CD14-positive monocyte (primary cell): ENCODE data around the gene SLC25A46. TPM values are rescaled to one million over a fixed set of nuclear protein-coding genes. Genes with fewer than 3 reads are reported as not detected.

Source experiments
- DNase-seq, 3 donors: peaks; one replicate each; pipeline ENCODE4 v3.0.0-alpha.2; 2011 to 2022
- H2AFZ ChIP-seq: 2 replicates; pipeline ENCODE4 v1.6.0; 2012; ENCODE audit warnings: mild to moderate bottlenecking, low read depth, low read length, inconsistent platforms; ENCODE audit not compliant: insufficient read depth, poor library complexity, severe bottlenecking
- H3K27ac ChIP-seq, 2 donors: 1 replicate in 1 of 2; 2 replicates in 1 of 2; pipeline ENCODE4 v1.5.1; 2012 to 2013; ENCODE audit warnings: low read length in 2 of 2, control low read depth in 1 of 2, inconsistent platforms in 1 of 2, low read depth in 1 of 2, mild to moderate bottlenecking in 1 of 2
- H3K27me3 ChIP-seq, 2 donors: one replicate each; pipeline versions ENCODE4 v1.6.0 to v1.6.1; 2011 to 2013; ENCODE audit warnings: low read length in 2 of 2; ENCODE audit not compliant: control insufficient read depth in 2 of 2, insufficient read depth in 2 of 2
- H3K36me3 ChIP-seq, 2 donors: replicated peaks in 1 of 2; 1 replicate in 1 of 2; 2 replicates in 1 of 2; pipeline versions ENCODE4 v1.5.1 to v1.6.1; 2012 to 2013; ENCODE audit warnings: low read length in 2 of 2, control low read depth in 1 of 2, inconsistent platforms in 1 of 2, mild to moderate bottlenecking in 1 of 2; ENCODE audit not compliant: insufficient read depth in 2 of 2, control insufficient read depth in 1 of 2
- H3K4me1 ChIP-seq, 2 donors: 1 replicate in 1 of 2; 2 replicates in 1 of 2; pipeline versions ENCODE4 v1.5.1 to v1.6.1; 2012 to 2013; ENCODE audit warnings: low read length in 2 of 2, control low read depth in 1 of 2, inconsistent platforms in 1 of 2, mild to moderate bottlenecking in 1 of 2, moderate library complexity in 1 of 2; ENCODE audit not compliant: insufficient read depth in 2 of 2, control insufficient read depth in 1 of 2
- H3K4me2 ChIP-seq: replicated peaks from 2 replicates; pipeline ENCODE3; 2012; ENCODE audit warnings: low read length, moderate library complexity, mild to moderate bottlenecking; ENCODE audit not compliant: poor library complexity, severe bottlenecking; ENCODE audit errors: extremely low read depth
- H3K4me3 ChIP-seq, 3 experiments: fragments of 200-600 bp in 1 of 3; sonication (generic) in 1 of 3; replicated peaks in 1 of 3; 1 replicate in 2 of 3; 2 replicates in 1 of 3; pipeline ENCODE4 v1.5.1; 2011 to 2013; ENCODE audit warnings: low read length in 3 of 3, mild to moderate bottlenecking in 3 of 3, control low read depth in 2 of 3, low read depth in 2 of 3, inconsistent platforms in 1 of 3, moderate library complexity in 1 of 3
- H3K79me2 ChIP-seq: 2 replicates; pipeline ENCODE4 v1.6.0; 2012; ENCODE audit warnings: mild to moderate bottlenecking, control low read depth, inconsistent platforms, low read length, moderate library complexity; ENCODE audit not compliant: insufficient read depth
- H3K9ac ChIP-seq: 2 replicates; pipeline ENCODE4 v1.6.0; 2017; ENCODE audit warnings: low read length, mild to moderate bottlenecking; ENCODE audit not compliant: insufficient read depth, poor library complexity, severe bottlenecking
- H3K9me3 ChIP-seq, 2 donors: replicated peaks in 1 of 2; 1 replicate in 1 of 2; 2 replicates in 1 of 2; pipeline versions ENCODE4 v1.5.1 to v1.6.1; 2012 to 2013; ENCODE audit warnings: low read length in 2 of 2, control low read depth in 1 of 2; ENCODE audit not compliant: control insufficient read depth in 1 of 2, insufficient read depth in 1 of 2
- H4K20me1 ChIP-seq: 2 replicates; pipeline ENCODE4 v1.6.0; 2012; ENCODE audit warnings: mild to moderate bottlenecking, low read length, control low read depth, moderate library complexity; ENCODE audit not compliant: insufficient read depth
- H3K27ac Mint-ChIP-seq, 7 donors: one replicate each; pipeline ENCODE4 v1.8.0; 2020; ENCODE audit warnings: mild to moderate bottlenecking in 7 of 7, mixed read lengths in 7 of 7, moderate library complexity in 6 of 7, inconsistent platforms in 2 of 7
- H3K27me3 Mint-ChIP-seq, 3 donors: one replicate each; pipeline ENCODE4 v1.8.0; 2021 to 2022; ENCODE audit warnings: low read depth in 3 of 3, mild to moderate bottlenecking in 3 of 3, mixed read lengths in 3 of 3, moderate library complexity in 3 of 3, inconsistent platforms in 1 of 3
- H3K36me3 Mint-ChIP-seq, 2 donors: one replicate each; pipeline ENCODE4 v1.8.0; 2020; ENCODE audit warnings: mixed read lengths in 2 of 2, inconsistent platforms in 1 of 2, mild to moderate bottlenecking in 1 of 2
- H3K4me1 Mint-ChIP-seq: one replicate; pipeline ENCODE4 v1.8.0; 2020; ENCODE audit warnings: mild to moderate bottlenecking, mixed read lengths
- H3K4me3 Mint-ChIP-seq, 2 donors: one replicate each; pipeline ENCODE4 v1.8.0; 2020; ENCODE audit warnings: mild to moderate bottlenecking in 2 of 2, mixed read lengths in 2 of 2, moderate library complexity in 1 of 2
- H3K9me3 Mint-ChIP-seq, 7 donors: one replicate each; pipeline ENCODE4 v1.8.0; 2020 to 2022; ENCODE audit warnings: mixed read lengths in 7 of 7, mild to moderate bottlenecking in 6 of 7, moderate library complexity in 6 of 7, inconsistent platforms in 2 of 7
- intact Hi-C, 2 donors: fragments of 100-400 bp; cut with micrococcal nuclease; formaldehyde crosslinking; loops; one replicate each; pipeline versions ENCODE4 v1.15.0 to v1.15.1; 2023
- polyA plus RNA-seq, 3 donors: library from polyadenylated mRNA; depleted of rRNA in 1 of 3; unstranded in 2 of 3; stranded (reverse) in 1 of 3; fragments of 300-500 nt in 2 of 3; fragments of >200 nt in 1 of 3; fragmentation: Illumina TruSeq in 2 of 3; gene quantifications; 1 replicate in 2 of 3; 2 replicates in 1 of 3; pipeline ENCODE4 v1.2.3, GENCODE V29; 2012 to 2021
- TF ChIP-seq, protein P1 (sequence below): fragments of 200-600 bp; IDR thresholded peaks from one replicate; pipeline ENCODE4 v1.8.0; 2022; ENCODE audit warnings: antibody characterized with exemption, mild to moderate bottlenecking

The SLC25A46 gene
- polyA plus RNA-seq, 3 donors = 20.1 to 32.2 (median 29.7) TPM

DNA sequence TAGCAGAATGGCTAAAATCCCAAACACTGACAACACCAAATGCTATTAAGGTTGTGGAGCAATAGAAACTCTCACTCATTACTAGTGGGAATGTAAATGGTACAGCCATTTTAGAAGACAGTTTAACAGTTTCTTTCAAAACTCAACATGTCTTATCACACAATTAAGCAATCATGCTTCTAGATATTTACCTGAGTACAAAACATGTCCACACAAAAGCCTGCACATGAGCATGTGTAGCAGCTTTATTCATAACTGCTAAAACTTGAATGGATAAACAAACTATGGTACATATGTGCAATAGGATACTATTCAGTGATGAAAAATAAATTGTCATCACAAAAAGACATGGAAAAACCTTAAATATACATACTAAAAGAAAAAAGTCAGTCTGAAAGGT, 31.5 kb downstream of the SLC25A46 start:
- H3K4me1 Mint-ChIP-seq = no peaks in the 10 kb centered on the region
- H3K27ac Mint-ChIP-seq = peak overlapping the region in 1 of 7 donors; percentile 20
- intact Hi-C loops = no loop called here
- Histone ChIP-seq H3K27me3 (no peaks in the 10 kb centered on the region), H3K4me1 (no peaks in the 10 kb centered on the region), H3K4me3 (no peak overlapping the region), H4K20me1 (no peaks in the 10 kb centered on the region), H3K36me3 (no peaks in the 10 kb centered on the region), H3K27ac (no peak overlapping the region), H3K9me3 (no peaks in the 10 kb centered on the region), H2AFZ (no peak overlapping the region), H3K4me2 (no peak overlapping the region), H3K79me2 (no peaks in the 10 kb centered on the region), H3K9ac (no peak overlapping the region)
- no peak overlapping the region for H3K4me3 Mint-ChIP-seq
- DNase-seq = no peak
- H3K36me3 Mint-ChIP-seq = no peaks in the 10 kb centered on the region
- peaks cover 1 to 12% (median 2%) of the 10 kb centered on the region in 3 donors for H3K27me3 Mint-ChIP-seq
- TF ChIP-seq, protein P1, sequence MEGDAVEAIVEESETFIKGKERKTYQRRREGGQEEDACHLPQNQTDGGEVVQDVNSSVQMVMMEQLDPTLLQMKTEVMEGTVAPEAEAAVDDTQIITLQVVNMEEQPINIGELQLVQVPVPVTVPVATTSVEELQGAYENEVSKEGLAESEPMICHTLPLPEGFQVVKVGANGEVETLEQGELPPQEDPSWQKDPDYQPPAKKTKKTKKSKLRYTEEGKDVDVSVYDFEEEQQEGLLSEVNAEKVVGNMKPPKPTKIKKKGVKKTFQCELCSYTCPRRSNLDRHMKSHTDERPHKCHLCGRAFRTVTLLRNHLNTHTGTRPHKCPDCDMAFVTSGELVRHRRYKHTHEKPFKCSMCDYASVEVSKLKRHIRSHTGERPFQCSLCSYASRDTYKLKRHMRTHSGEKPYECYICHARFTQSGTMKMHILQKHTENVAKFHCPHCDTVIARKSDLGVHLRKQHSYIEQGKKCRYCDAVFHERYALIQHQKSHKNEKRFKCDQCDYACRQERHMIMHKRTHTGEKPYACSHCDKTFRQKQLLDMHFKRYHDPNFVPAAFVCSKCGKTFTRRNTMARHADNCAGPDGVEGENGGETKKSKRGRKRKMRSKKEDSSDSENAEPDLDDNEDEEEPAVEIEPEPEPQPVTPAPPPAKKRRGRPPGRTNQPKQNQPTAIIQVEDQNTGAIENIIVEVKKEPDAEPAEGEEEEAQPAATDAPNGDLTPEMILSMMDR = no peak
- H3K9me3 Mint-ChIP-seq = peaks cover 0 to 4% (median 2%) of the 10 kb centered on the region in 7 donors

DNA sequence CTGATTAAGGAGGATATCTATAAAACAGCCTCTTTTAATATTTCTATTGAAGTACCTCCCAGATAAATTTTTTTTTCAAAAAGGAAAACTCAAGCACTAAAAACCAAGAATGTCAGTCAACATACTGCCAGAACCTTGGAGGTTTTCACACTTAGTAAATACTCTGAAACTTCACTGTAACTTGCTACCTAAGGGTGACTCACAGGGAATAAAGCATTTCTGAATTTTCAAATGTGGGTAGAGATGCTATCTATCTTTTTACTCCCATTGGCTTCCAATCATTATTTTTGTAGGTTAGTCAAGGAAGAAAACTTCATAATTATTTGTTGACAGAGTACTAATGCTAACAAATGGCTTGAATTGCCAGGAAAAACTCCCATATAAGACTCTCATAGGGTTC, 46.1 kb downstream of the SLC25A46 start:
- H3K4me1 ChIP-seq = no peaks in the 10 kb centered on the region
- Mint-ChIP-seq H3K4me1 (no peaks in the 10 kb centered on the region), H3K36me3 (no peaks in the 10 kb centered on the region), H3K4me3 (no peak overlapping the region), H3K9me3 (peaks cover 3 to 12% (median 7%) of the 10 kb centered on the region in 7 donors), H3K27ac (no peak overlapping the region), H3K27me3 (peaks cover 0 to 5% (median 0%) of the 10 kb centered on the region in 3 donors)
- intact Hi-C loops = no loop called here
- H2AFZ ChIP-seq = no peak overlapping the region
- no peak overlapping the region for H3K4me2 ChIP-seq
- no peak overlapping the region for H3K9ac ChIP-seq
- no peak overlapping the region for H3K4me3 ChIP-seq
- no peaks in the 10 kb centered on the region for H3K79me2 ChIP-seq
- H3K27ac ChIP-seq = no peak overlapping the region
- H4K20me1 ChIP-seq = no peaks in the 10 kb centered on the region
- H3K27me3 ChIP-seq = no peaks in the 10 kb centered on the region
- DNase-seq = no peak
- no peaks in the 10 kb centered on the region for H3K36me3 ChIP-seq
- TF ChIP-seq, protein P1 = no peak
- no peaks in the 10 kb centered on the region for H3K9me3 ChIP-seq
